GM10847 (cell line): ENCODE measurements around the gene PDE4D.

Experiments used
- POLR2A ChIP-seq: IDR thresholded peaks from 2 replicates; pipeline ENCODE4 v1.6.1; 2011; ENCODE audit not compliant: insufficient read length; ENCODE audit errors: extremely low read depth

PDE4D gene

GRCh38 chr5:58958701-58959100 lies 934.8 kb downstream of the PDE4D start:
- no peak for TF ChIP-seq POLR2A

GRCh38 chr5:58950224-58950623 lies 943.3 kb downstream of the PDE4D start:
- TF ChIP-seq POLR2A, result no peak

- TF ChIP-seq POLR2A, result no peak
Observed at GRCh38 chr5:58946230-58946629, 947.3 kb downstream of the PDE4D start.

- TF ChIP-seq POLR2A, result no peak
Observed at GRCh38 chr5:58944221-58944620, 949.3 kb downstream of the PDE4D start.

- no peak for TF ChIP-seq POLR2A
Observed at GRCh38 chr5:58940446-58940845, 953.1 kb downstream of the PDE4D start.

- TF ChIP-seq POLR2A, result no peak
Observed at GRCh38 chr5:58939664-58940063, 953.9 kb downstream of the PDE4D start.

GRCh38 chr5:58938563-58939424 lies 954.7 kb downstream of the PDE4D start:
- no peak for TF ChIP-seq POLR2A

GRCh38 chr5:58937031-58937681 lies 956.4 kb downstream of the PDE4D start:
- TF ChIP-seq POLR2A, result no peak

- no peak for TF ChIP-seq POLR2A
Observed at GRCh38 chr5:58934629-58935097, 958.9 kb downstream of the PDE4D start.

- TF ChIP-seq POLR2A, result no peak
Observed at GRCh38 chr5:58933891-58934628, 959.5 kb downstream of the PDE4D start.

- no peak for TF ChIP-seq POLR2A
Observed at GRCh38 chr5:58932057-58932612, 961.4 kb downstream of the PDE4D start.

GRCh38 chr5:58930520-58930919 lies 963.0 kb downstream of the PDE4D start:
- no peak for TF ChIP-seq POLR2A

GRCh38 chr5:58929726-58930125 lies 963.8 kb downstream of the PDE4D start:
- TF ChIP-seq POLR2A, result no peak

- TF ChIP-seq POLR2A, result no peak
Observed at GRCh38 chr5:58927938-58928337, 965.6 kb downstream of the PDE4D start.

- no peak for TF ChIP-seq POLR2A
Observed at GRCh38 chr5:58927181-58927580, 966.3 kb downstream of the PDE4D start.
